ENCODE data around the gene KIF3A. TPM values are rescaled to one million over a fixed set of nuclear protein-coding genes. Genes with fewer than 3 reads are reported as not detected.

The KIF3A gene
- total and polyA plus RNA-seq, 8 donors = 0.58 to 19.3 (median 4.6) TPM

DNA sequence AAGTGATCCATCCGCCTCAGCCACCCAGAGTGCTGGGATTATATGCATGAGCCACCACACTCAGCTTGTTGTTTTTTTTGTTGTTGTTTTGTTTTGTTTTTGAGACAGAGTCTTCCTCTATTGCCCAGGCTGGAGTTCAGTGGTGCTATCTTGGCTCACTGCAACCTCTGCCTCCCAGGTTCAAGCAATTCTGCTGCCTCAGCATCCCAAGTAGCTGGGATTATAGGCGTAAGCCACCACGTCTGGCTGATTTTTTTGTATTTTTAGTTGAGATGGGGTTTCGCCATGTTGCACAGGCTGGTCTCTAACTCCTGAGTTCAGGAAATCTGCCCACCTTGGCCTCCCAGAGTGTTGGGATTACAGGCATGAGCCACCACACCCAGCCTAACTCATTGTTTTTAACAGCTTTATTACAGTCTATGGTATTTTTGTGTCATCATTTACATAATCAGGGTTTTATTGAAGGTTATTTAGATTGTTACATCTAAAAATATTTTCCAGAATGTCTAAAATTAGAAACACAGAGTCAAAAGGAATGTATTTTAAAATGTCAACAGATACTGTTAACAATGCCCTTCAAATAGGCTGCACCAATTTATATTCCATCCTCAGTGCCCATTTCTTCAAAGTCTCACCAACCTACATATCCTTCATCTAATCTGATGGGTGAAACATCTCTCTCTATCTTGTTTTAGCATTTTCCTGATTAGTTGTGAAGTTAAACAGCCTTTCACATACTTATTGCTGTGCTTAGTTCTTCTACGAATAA, 18.6 kb downstream of the KIF3A start:
- no peaks in the 10 kb centered on the region for H3K27me3 ChIP-seq
- no peak overlapping the region for H3K4me3 ChIP-seq
- peaks cover 0 to 13% (median 8%) of the 10 kb centered on the region in 4 donors for H3K36me3 ChIP-seq
- peaks cover 0 to 8% (median 0%) of the 10 kb centered on the region in 4 donors for H3K4me1 ChIP-seq
- TF ChIP-seq, protein P1, sequence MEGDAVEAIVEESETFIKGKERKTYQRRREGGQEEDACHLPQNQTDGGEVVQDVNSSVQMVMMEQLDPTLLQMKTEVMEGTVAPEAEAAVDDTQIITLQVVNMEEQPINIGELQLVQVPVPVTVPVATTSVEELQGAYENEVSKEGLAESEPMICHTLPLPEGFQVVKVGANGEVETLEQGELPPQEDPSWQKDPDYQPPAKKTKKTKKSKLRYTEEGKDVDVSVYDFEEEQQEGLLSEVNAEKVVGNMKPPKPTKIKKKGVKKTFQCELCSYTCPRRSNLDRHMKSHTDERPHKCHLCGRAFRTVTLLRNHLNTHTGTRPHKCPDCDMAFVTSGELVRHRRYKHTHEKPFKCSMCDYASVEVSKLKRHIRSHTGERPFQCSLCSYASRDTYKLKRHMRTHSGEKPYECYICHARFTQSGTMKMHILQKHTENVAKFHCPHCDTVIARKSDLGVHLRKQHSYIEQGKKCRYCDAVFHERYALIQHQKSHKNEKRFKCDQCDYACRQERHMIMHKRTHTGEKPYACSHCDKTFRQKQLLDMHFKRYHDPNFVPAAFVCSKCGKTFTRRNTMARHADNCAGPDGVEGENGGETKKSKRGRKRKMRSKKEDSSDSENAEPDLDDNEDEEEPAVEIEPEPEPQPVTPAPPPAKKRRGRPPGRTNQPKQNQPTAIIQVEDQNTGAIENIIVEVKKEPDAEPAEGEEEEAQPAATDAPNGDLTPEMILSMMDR (IDR thresholded peaks at IDR 0.05) = no peak
- TF ChIP-seq EP300 (IDR thresholded peaks at IDR 0.05) = no peak
- TF ChIP-seq POLR2A (IDR thresholded peaks at IDR 0.05) = no peak
- no peak for TF ChIP-seq POLR2AphosphoS5 (IDR thresholded peaks at IDR 0.05)
- no peak for DNase-seq
- no peak overlapping the region for H3K27ac ChIP-seq
- H3K9me3 ChIP-seq = no peaks in the 10 kb centered on the region
- intact Hi-C loops (cut with DNase I; ENCODE audit: low total_unique reads) = no loop called here
- 95 to 96% (median 96%) methylated on average over 5 of the region's 5 CpGs for WGBS, 5 donors

DNA sequence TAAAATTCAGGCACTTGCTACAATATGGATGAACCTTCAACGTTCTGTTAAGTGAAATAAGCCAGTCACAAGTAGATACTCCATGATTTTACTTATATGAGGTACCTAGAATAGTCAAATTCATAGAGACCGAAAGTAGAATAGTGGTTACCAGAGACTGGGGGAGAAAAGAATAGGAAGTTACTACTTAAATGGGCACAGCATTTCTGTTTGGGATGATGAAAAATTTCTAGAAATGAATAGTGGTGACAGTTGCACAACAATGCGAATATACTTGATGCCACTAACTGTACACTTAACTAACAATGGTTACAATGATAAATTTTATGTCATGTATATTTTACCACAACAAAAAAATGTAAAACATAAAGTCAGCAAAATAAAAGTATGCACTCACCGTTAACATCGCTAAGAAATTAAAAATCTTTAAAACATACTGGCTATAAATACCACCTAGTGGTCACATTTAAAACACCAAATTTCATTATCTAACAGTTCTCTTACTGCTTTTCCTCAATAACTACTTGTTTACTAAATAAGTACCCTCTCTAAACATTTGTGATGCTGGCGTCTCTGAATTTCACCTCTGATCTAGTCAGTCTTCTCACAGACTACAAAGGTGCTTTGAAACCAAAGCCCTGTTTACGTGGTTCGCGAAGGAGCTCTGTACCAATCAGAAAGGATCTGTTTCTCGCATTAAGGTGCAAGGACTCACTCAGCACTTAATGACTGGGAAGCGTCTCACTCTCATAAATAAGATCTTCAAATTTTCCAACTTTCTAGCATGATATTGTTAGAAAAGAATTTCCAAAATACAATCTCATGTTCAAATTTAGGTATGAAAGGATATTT, 22.7 kb downstream of the KIF3A start:
- H3K9me3 ChIP-seq = no peaks in the 10 kb centered on the region
- H3K4me3 ChIP-seq = no peak overlapping the region
- DNase-seq = peak in 1 of 2 donors; percentile 11
- no peaks in the 10 kb centered on the region for H3K27me3 ChIP-seq
- no peak overlapping the region for H3K27ac ChIP-seq
- intact Hi-C loops (cut with DNase I; ENCODE audit: low total_unique reads) = no loop called here
- H3K36me3 ChIP-seq = peaks cover 0 to 13% (median 3%) of the 10 kb centered on the region in 4 donors
- TF ChIP-seq POLR2AphosphoS5 (IDR thresholded peaks at IDR 0.05) (no peak), EP300 (IDR thresholded peaks at IDR 0.05) (no peak), POLR2A (IDR thresholded peaks at IDR 0.05) (no peak)
- TF ChIP-seq, protein P1 (IDR thresholded peaks at IDR 0.05) = peak in 3 of 7 experiments; percentile 18 to 61 (median 51)
- WGBS, 5 donors = 51 to 67% (median 55%) methylated on average over 11 of the region's 11 CpGs
- H3K4me1 ChIP-seq = peaks cover 0 to 8% (median 0%) of the 10 kb centered on the region in 4 donors

DNA sequence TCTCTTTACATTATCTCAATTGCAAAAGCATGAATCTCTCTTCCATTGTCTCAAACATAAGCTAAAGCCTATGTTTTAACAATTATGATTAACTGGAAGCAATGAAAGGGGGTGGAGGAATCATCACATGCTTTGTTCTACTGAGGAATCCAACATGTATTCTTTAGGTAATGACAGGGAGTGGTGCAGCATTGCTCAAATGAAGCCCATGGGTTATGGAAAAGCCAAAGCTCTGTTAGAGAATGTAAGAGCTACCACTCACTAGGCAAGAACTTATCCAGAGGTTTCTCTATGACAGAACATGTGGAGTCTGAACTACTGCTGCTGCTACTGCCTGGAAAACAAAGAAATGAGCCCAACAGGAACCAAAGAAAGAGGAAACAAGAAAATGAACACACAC, 28.7 kb downstream of the KIF3A start:
- TF ChIP-seq EP300 (IDR thresholded peaks at IDR 0.05) = no peak
- TF ChIP-seq, protein P1 (IDR thresholded peaks at IDR 0.05) = no peak
- TF ChIP-seq POLR2A (IDR thresholded peaks at IDR 0.05) = no peak
- no peak for TF ChIP-seq POLR2AphosphoS5 (IDR thresholded peaks at IDR 0.05)
- no peaks in the 10 kb centered on the region for H3K4me1 ChIP-seq
- H3K27ac ChIP-seq = no peak overlapping the region
- intact Hi-C loops (cut with DNase I; ENCODE audit: low total_unique reads) = no loop called here
- no peak for DNase-seq
- no peak overlapping the region for H3K4me3 ChIP-seq
- H3K27me3 ChIP-seq = no peaks in the 10 kb centered on the region
- peaks cover 0 to 9% (median 0%) of the 10 kb centered on the region in 4 donors for H3K36me3 ChIP-seq
- H3K9me3 ChIP-seq = no peaks in the 10 kb centered on the region

DNA sequence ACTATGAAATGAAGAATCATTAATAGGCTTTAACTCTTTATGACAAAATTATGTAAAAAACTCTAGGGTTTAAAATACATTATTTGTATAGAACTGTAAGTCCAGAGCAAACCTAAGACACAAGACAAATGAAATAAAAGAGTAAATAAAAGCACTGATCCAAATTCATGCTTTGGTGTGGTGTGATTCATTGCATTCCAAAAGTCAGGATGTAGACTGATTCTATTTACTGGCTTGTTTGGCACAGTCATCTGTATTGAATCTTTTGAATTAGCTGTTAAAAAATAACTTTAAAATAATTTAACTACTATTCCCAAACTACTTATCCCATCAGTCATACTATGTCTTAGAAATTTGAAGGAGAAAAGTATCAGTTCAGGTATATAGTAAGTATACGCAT, 32.5 kb downstream of the KIF3A start:
- Histone ChIP-seq H3K27ac (no peak overlapping the region), H3K36me3 (peaks cover 0 to 43% (median 31%) of the 10 kb centered on the region in 4 donors), H3K4me1 (no peaks in the 10 kb centered on the region), H3K27me3 (no peaks in the 10 kb centered on the region), H3K9me3 (no peaks in the 10 kb centered on the region), H3K4me3 (no peak overlapping the region)
- no peak for TF ChIP-seq POLR2AphosphoS5 (IDR thresholded peaks at IDR 0.05)
- TF ChIP-seq, protein P1 (IDR thresholded peaks at IDR 0.05) = no peak
- DNase-seq = no peak
- WGBS, 5 donors = 93 to 100% (median 97%) methylated on average over 1 of the region's 1 CpG
- intact Hi-C loops (cut with DNase I; ENCODE audit: low total_unique reads) = no loop called here

Data from stomach (tissue), 9 donors.